ENCODE data around the gene ANKRD33B.
"Not testable (repeated sequence)": the region's sequence is repeated elsewhere in the genome, so short reads cannot be mapped to it uniquely, and the experiment has no call there.

The ANKRD33B gene

GRCh38 chr5:10596886-10597451, 33.1 kb downstream of the ANKRD33B start:
- H3K4me3 ChIP-seq (ENCODE audit: low read length in 2 of 2): no peak overlapping the region
- H3K36me3 ChIP-seq (ENCODE audit: control insufficient read depth in 2 of 2, insufficient read depth in 2 of 2, low read length in 2 of 2): no peaks in the 10 kb centered on the region
- H3K9ac ChIP-seq (ENCODE audit: low read length in 2 of 2): no peak overlapping the region
- peaks cover 19% of the 10 kb centered on the region for H3K4me1 ChIP-seq (ENCODE audit: control insufficient read depth, insufficient read depth, low read length)
- no peak overlapping the region for H3K27ac ChIP-seq (ENCODE audit: low read length)
- no peaks in the 10 kb centered on the region for H3K9me3 ChIP-seq (ENCODE audit: control insufficient read depth in 2 of 2, low read length in 2 of 2)
- no peaks in the 10 kb centered on the region for H3K27me3 ChIP-seq (ENCODE audit: control insufficient read depth in 1 of 2, insufficient read depth in 2 of 2, low read length in 2 of 2)

- no peak overlapping the region for H3K4me3 ChIP-seq (ENCODE audit: low read length in 2 of 2)
- no peaks in the 10 kb centered on the region for H3K36me3 ChIP-seq (ENCODE audit: control insufficient read depth in 2 of 2, insufficient read depth in 2 of 2, low read length in 2 of 2)
- H3K27ac ChIP-seq (ENCODE audit: low read length): no peak overlapping the region
- no peaks in the 10 kb centered on the region for H3K9me3 ChIP-seq (ENCODE audit: control insufficient read depth in 2 of 2, low read length in 2 of 2)
- no peak overlapping the region for H3K9ac ChIP-seq (ENCODE audit: low read length in 2 of 2)
- peaks cover 22% of the 10 kb centered on the region for H3K4me1 ChIP-seq (ENCODE audit: control insufficient read depth, insufficient read depth, low read length)
- no peaks in the 10 kb centered on the region for H3K27me3 ChIP-seq (ENCODE audit: control insufficient read depth in 1 of 2, insufficient read depth in 2 of 2, low read length in 2 of 2)
These were observed 35.2 kb downstream of the ANKRD33B start for GRCh38 chr5:10599113-10599512.

- Histone ChIP-seq H3K9me3 (ENCODE audit: control insufficient read depth in 2 of 2, low read length in 2 of 2) (no peaks in the 10 kb centered on the region), H3K27me3 (ENCODE audit: control insufficient read depth in 1 of 2, insufficient read depth in 2 of 2, low read length in 2 of 2) (no peaks in the 10 kb centered on the region), H3K4me1 (ENCODE audit: control insufficient read depth, insufficient read depth, low read length) (peaks cover 22% of the 10 kb centered on the region), H3K9ac (ENCODE audit: low read length in 2 of 2) (no peak overlapping the region), H3K27ac (ENCODE audit: low read length) (no peak overlapping the region), H3K36me3 (ENCODE audit: control insufficient read depth in 2 of 2, insufficient read depth in 2 of 2, low read length in 2 of 2) (no peaks in the 10 kb centered on the region), H3K4me3 (ENCODE audit: low read length in 2 of 2) (no peak overlapping the region)
These were observed 36.0 kb downstream of the ANKRD33B start for GRCh38 chr5:10599862-10600284.

GRCh38 chr5:10600626-10601245, 36.9 kb downstream of the ANKRD33B start:
- no peaks in the 10 kb centered on the region for H3K9me3 ChIP-seq (ENCODE audit: control insufficient read depth in 2 of 2, low read length in 2 of 2)
- H3K27me3 ChIP-seq (ENCODE audit: control insufficient read depth in 1 of 2, insufficient read depth in 2 of 2, low read length in 2 of 2): no peaks in the 10 kb centered on the region
- H3K4me1 ChIP-seq (ENCODE audit: control insufficient read depth, insufficient read depth, low read length): peaks cover 18% of the 10 kb centered on the region
- no peak overlapping the region for H3K27ac ChIP-seq (ENCODE audit: low read length)
- no peak overlapping the region for H3K9ac ChIP-seq (ENCODE audit: low read length in 2 of 2)
- no peaks in the 10 kb centered on the region for H3K36me3 ChIP-seq (ENCODE audit: control insufficient read depth in 2 of 2, insufficient read depth in 2 of 2, low read length in 2 of 2)
- peak overlapping the region; percentile 8 to 62 for H3K4me3 ChIP-seq (ENCODE audit: low read length in 2 of 2)

- peak overlapping the region; percentile 46 for H3K27ac ChIP-seq (ENCODE audit: low read length)
These were observed 37.6 kb downstream of the ANKRD33B start for GRCh38 chr5:10601246-10602030.

GRCh38 chr5:10602031-10602806, 38.3 kb downstream of the ANKRD33B start:
- Histone ChIP-seq H3K9ac (ENCODE audit: low read length in 2 of 2) (peak overlapping the region in 1 of 2 donors; percentile 29), H3K36me3 (ENCODE audit: control insufficient read depth in 2 of 2, insufficient read depth in 2 of 2, low read length in 2 of 2) (no peaks in the 10 kb centered on the region), H3K27me3 (ENCODE audit: control insufficient read depth in 1 of 2, insufficient read depth in 2 of 2, low read length in 2 of 2) (no peaks in the 10 kb centered on the region), H3K27ac (ENCODE audit: low read length) (peak overlapping the region; percentile 46), H3K9me3 (ENCODE audit: control insufficient read depth in 2 of 2, low read length in 2 of 2) (no peaks in the 10 kb centered on the region), H3K4me1 (ENCODE audit: control insufficient read depth, insufficient read depth, low read length) (peaks cover 14% of the 10 kb centered on the region), H3K4me3 (ENCODE audit: low read length in 2 of 2) (peak overlapping the region in 1 of 2 donors; percentile 62)

More at GRCh38 chr5:10601246-10602030, 37.6 kb downstream of the ANKRD33B start:
- H3K36me3 ChIP-seq (ENCODE audit: control insufficient read depth in 2 of 2, insufficient read depth in 2 of 2, low read length in 2 of 2): no peaks in the 10 kb centered on the region
- peak overlapping the region; percentile 8 to 62 for H3K4me3 ChIP-seq (ENCODE audit: low read length in 2 of 2)
- no peaks in the 10 kb centered on the region for H3K9me3 ChIP-seq (ENCODE audit: control insufficient read depth in 2 of 2, low read length in 2 of 2)
- H3K4me1 ChIP-seq (ENCODE audit: control insufficient read depth, insufficient read depth, low read length): peaks cover 14% of the 10 kb centered on the region
- H3K27me3 ChIP-seq (ENCODE audit: control insufficient read depth in 1 of 2, insufficient read depth in 2 of 2, low read length in 2 of 2): no peaks in the 10 kb centered on the region
- peak overlapping the region in 1 of 2 donors; percentile 29 for H3K9ac ChIP-seq (ENCODE audit: low read length in 2 of 2)

GRCh38 chr5:10604975-10605374, 41.1 kb downstream of the ANKRD33B start:
- no peak overlapping the region for H3K27ac ChIP-seq (ENCODE audit: low read length)
- H3K9me3 ChIP-seq (ENCODE audit: control insufficient read depth in 2 of 2, low read length in 2 of 2): no peaks in the 10 kb centered on the region
- H3K36me3 ChIP-seq (ENCODE audit: control insufficient read depth in 2 of 2, insufficient read depth in 2 of 2, low read length in 2 of 2): no peaks in the 10 kb centered on the region
- no peak overlapping the region for H3K9ac ChIP-seq (ENCODE audit: low read length in 2 of 2)
- no peak overlapping the region for H3K4me3 ChIP-seq (ENCODE audit: low read length in 2 of 2)
- H3K4me1 ChIP-seq (ENCODE audit: control insufficient read depth, insufficient read depth, low read length): peaks cover 20% of the 10 kb centered on the region
- H3K27me3 ChIP-seq (ENCODE audit: control insufficient read depth in 1 of 2, insufficient read depth in 2 of 2, low read length in 2 of 2): peaks cover 0 to 2% of the 10 kb centered on the region in 2 donors

- not testable (repeated sequence) for H3K27me3 ChIP-seq (ENCODE audit: control insufficient read depth in 1 of 2, insufficient read depth in 2 of 2, low read length in 2 of 2); H3K4me3 ChIP-seq (ENCODE audit: low read length in 2 of 2); H3K27ac ChIP-seq (ENCODE audit: low read length); H3K9me3 ChIP-seq (ENCODE audit: control insufficient read depth in 2 of 2, low read length in 2 of 2); H3K36me3 ChIP-seq (ENCODE audit: control insufficient read depth in 2 of 2, insufficient read depth in 2 of 2, low read length in 2 of 2); H3K9ac ChIP-seq (ENCODE audit: low read length in 2 of 2)
- H3K4me1 ChIP-seq (ENCODE audit: control insufficient read depth, insufficient read depth, low read length): peaks cover 12% of the 10 kb centered on the region
These were observed 42.8 kb downstream of the ANKRD33B start for GRCh38 chr5:10606632-10607022.

- Histone ChIP-seq H3K36me3 (ENCODE audit: control insufficient read depth in 2 of 2, insufficient read depth in 2 of 2, low read length in 2 of 2) (no peaks in the 10 kb centered on the region), H3K27me3 (ENCODE audit: control insufficient read depth in 1 of 2, insufficient read depth in 2 of 2, low read length in 2 of 2) (peaks cover 0 to 2% of the 10 kb centered on the region in 2 donors), H3K9ac (ENCODE audit: low read length in 2 of 2) (no peak overlapping the region), H3K27ac (ENCODE audit: low read length) (no peak overlapping the region), H3K4me3 (ENCODE audit: low read length in 2 of 2) (no peak overlapping the region), H3K4me1 (ENCODE audit: control insufficient read depth, insufficient read depth, low read length) (peaks cover 7% of the 10 kb centered on the region), H3K9me3 (ENCODE audit: control insufficient read depth in 2 of 2, low read length in 2 of 2) (no peaks in the 10 kb centered on the region)
These were observed 43.3 kb downstream of the ANKRD33B start for GRCh38 chr5:10607023-10607665.

GRCh38 chr5:10607666-10608073, 43.8 kb downstream of the ANKRD33B start:
- Histone ChIP-seq H3K36me3 (ENCODE audit: control insufficient read depth in 2 of 2, insufficient read depth in 2 of 2, low read length in 2 of 2) (no peaks in the 10 kb centered on the region), H3K27ac (ENCODE audit: low read length) (no peak overlapping the region), H3K27me3 (ENCODE audit: control insufficient read depth in 1 of 2, insufficient read depth in 2 of 2, low read length in 2 of 2) (peaks cover 0 to 2% of the 10 kb centered on the region in 2 donors), H3K9me3 (ENCODE audit: control insufficient read depth in 2 of 2, low read length in 2 of 2) (no peaks in the 10 kb centered on the region), H3K9ac (ENCODE audit: low read length in 2 of 2) (no peak overlapping the region), H3K4me3 (ENCODE audit: low read length in 2 of 2) (no peak overlapping the region), H3K4me1 (ENCODE audit: control insufficient read depth, insufficient read depth, low read length) (peaks cover 6% of the 10 kb centered on the region)
